ENCODE measurements around the gene DPCD. TPM values are rescaled to one million over a fixed set of nuclear protein-coding genes. Genes with fewer than 3 reads are reported as not detected.
A peak's percentile ranks its signal among the peaks of the same experiment; 100 is the strongest.

The DPCD gene
- total RNA-seq, 2 experiments from 2014 or later, result 0.31 to 0.96 TPM

- no peak for TF ChIP-seq CTCF (IDR thresholded peaks at IDR 0.05)
- Histone ChIP-seq H3K27me3 (ENCODE audit: control insufficient read depth in 1 of 2, insufficient read depth in 2 of 2, low read length in 2 of 2) (no peaks in the 10 kb centered on the region), H3K4me1 (ENCODE audit: insufficient read depth, low read length) (no peaks in the 10 kb centered on the region), H3K4me3 (ENCODE audit: low read length) (no peak overlapping the region), H3K36me3 (ENCODE audit: insufficient read depth, low read length) (peaks cover 84% of the 10 kb centered on the region), H3K27ac (ENCODE audit: low read depth in 1 of 2, low read length in 2 of 2) (no peak overlapping the region), H3K9me3 (ENCODE audit: control insufficient read depth in 1 of 2, insufficient read depth in 1 of 2, low read length in 2 of 2) (no peaks in the 10 kb centered on the region)
- ChIA-PET POLR2A (no interaction called here), CTCF (no interaction called here)
- intact Hi-C loops (cut with DNase I, micrococcal nuclease), result no loop called here
- Mint-ChIP-seq H3K27ac (no peak overlapping the region), H3K36me3 (ENCODE audit: low read depth) (peaks cover 56% of the 10 kb centered on the region), H3K27me3 (no peaks in the 10 kb centered on the region), H3K9me3 (no peaks in the 10 kb centered on the region), H3K4me3 (no peak overlapping the region), H3K4me1 (ENCODE audit: low read depth) (no peaks in the 10 kb centered on the region)
- DNase-seq (no peak), ATAC-seq (ENCODE audit: poor library complexity) (no peak)
These were observed 28.4 kb downstream of the DPCD start for GRCh38 chr10:101616415-101617101.

GRCh38 chr10:101617102-101617823 is 29.1 kb downstream of the DPCD start:
- H3K27ac Mint-ChIP-seq, result peak overlapping the region; percentile 70
- POLR2A ChIA-PET, result no interaction called here
- H3K27ac ChIP-seq (ENCODE audit: low read depth in 1 of 2, low read length in 2 of 2), result no peak overlapping the region

GRCh38 chr10:101617824-101618568 is 29.9 kb downstream of the DPCD start:
- intact Hi-C loops (cut with DNase I, micrococcal nuclease), result no loop called here
- TF ChIP-seq CTCF (IDR thresholded peaks at IDR 0.05), result no peak
- Histone ChIP-seq H3K4me1 (ENCODE audit: insufficient read depth, low read length) (no peaks in the 10 kb centered on the region), H3K27ac (ENCODE audit: low read depth in 1 of 2, low read length in 2 of 2) (no peak overlapping the region), H3K9me3 (ENCODE audit: control insufficient read depth in 1 of 2, insufficient read depth in 1 of 2, low read length in 2 of 2) (no peaks in the 10 kb centered on the region), H3K4me3 (ENCODE audit: low read length) (no peak overlapping the region), H3K27me3 (ENCODE audit: control insufficient read depth in 1 of 2, insufficient read depth in 2 of 2, low read length in 2 of 2) (no peaks in the 10 kb centered on the region), H3K36me3 (ENCODE audit: insufficient read depth, low read length) (peaks cover 82% of the 10 kb centered on the region)
- no peaks in the 10 kb centered on the region for H3K4me1 Mint-ChIP-seq (ENCODE audit: low read depth)
- CTCF ChIA-PET, result no interaction called here
- peaks cover 63% of the 10 kb centered on the region for H3K36me3 Mint-ChIP-seq (ENCODE audit: low read depth)
- no peak overlapping the region for H3K4me3 Mint-ChIP-seq
- ATAC-seq (ENCODE audit: poor library complexity) (no peak), DNase-seq (no peak)
- peak overlapping the region; percentile 70 for H3K27ac Mint-ChIP-seq
- no peaks in the 10 kb centered on the region for H3K27me3 Mint-ChIP-seq
- POLR2A ChIA-PET, result no interaction called here
- no peaks in the 10 kb centered on the region for H3K9me3 Mint-ChIP-seq

More at GRCh38 chr10:101617102-101617823, 29.1 kb downstream of the DPCD start:
- Histone ChIP-seq H3K4me3 (ENCODE audit: low read length) (no peak overlapping the region), H3K27me3 (ENCODE audit: control insufficient read depth in 1 of 2, insufficient read depth in 2 of 2, low read length in 2 of 2) (no peaks in the 10 kb centered on the region), H3K36me3 (ENCODE audit: insufficient read depth, low read length) (peaks cover 84% of the 10 kb centered on the region), H3K9me3 (ENCODE audit: control insufficient read depth in 1 of 2, insufficient read depth in 1 of 2, low read length in 2 of 2) (no peaks in the 10 kb centered on the region), H3K4me1 (ENCODE audit: insufficient read depth, low read length) (no peaks in the 10 kb centered on the region)
- peaks cover 56% of the 10 kb centered on the region for H3K36me3 Mint-ChIP-seq (ENCODE audit: low read depth)
- DNase-seq, result no peak
- intact Hi-C loops (cut with DNase I, micrococcal nuclease), result no loop called here
- CTCF ChIA-PET, result no interaction called here
- no peaks in the 10 kb centered on the region for H3K4me1 Mint-ChIP-seq (ENCODE audit: low read depth)
- H3K4me3 Mint-ChIP-seq, result no peak overlapping the region
- no peak for TF ChIP-seq CTCF (IDR thresholded peaks at IDR 0.05)
- no peaks in the 10 kb centered on the region for H3K27me3 Mint-ChIP-seq
- no peak for ATAC-seq (ENCODE audit: poor library complexity)
- no peaks in the 10 kb centered on the region for H3K9me3 Mint-ChIP-seq

All from CD4-positive, alpha-beta T cell (primary cell).